ENCODE measurements around the gene CAMTA1. TPM values are rescaled to one million over a fixed set of nuclear protein-coding genes. Genes with fewer than 3 reads are reported as not detected.

Gene CAMTA1
- total RNA-seq, 1 donor from 2014 or later: 47.9 TPM

DNA sequence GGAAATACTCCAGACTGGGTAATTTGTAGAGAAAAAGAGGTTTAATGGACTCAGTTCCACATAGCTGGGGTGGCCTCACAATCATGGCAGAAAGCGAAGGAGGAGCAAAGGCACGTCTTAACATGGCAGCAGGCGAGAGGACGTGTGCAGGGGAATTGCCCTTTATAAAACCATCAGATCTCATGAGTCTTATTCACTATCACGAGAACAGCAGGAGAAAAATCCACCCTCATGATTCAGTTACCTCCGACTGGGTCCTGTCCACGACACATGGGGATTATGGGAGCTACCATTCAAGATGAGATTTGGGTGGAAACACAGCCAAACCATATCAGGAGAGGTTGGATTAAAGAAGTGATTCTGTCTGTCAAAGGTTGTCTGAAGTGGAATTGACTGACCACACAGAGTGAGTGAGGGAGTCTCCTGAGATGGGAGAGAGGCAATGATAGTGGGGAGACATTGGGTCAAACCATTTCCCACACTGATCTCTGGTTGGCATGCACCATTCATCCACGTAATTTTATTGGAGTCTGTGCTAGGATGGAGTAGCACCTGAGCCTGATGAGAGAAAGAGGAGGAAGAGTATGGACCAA, 927.6 kb downstream of the CAMTA1 start:
- Histone ChIP-seq H3K9me3 (no peaks in the 10 kb centered on the region), H3K4me1 (no peaks in the 10 kb centered on the region), H3K27ac (no peak overlapping the region), H3K27me3 (ENCODE audit: low read depth) (peaks cover 4% of the 10 kb centered on the region), H3K36me3 (no peaks in the 10 kb centered on the region), H3K4me3 (no peak overlapping the region)
- no peak for ATAC-seq
- DNase-seq: no peak
- intact Hi-C loops (cut with DNase I): no loop called here
- no peak for TF ChIP-seq CTCF (IDR thresholded peaks at IDR 0.05)

DNA sequence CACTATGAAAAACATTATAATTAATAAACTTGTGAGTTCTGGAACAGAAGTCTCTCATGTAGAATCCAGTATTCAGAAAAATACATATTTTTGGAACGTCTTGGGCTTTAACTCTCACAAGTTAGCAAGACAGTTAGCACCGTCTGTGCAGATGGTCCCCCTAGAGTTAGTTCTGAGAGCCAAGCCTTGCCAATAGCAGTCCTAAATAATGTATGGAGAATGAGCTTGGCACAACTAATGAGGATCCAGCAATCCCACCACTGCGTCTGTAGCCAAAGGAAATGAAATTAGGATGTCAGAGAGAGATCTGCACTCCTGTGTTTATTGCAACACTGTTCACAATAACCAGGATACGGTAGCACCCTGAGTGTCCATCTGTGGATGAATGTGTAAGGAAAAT, 931.3 kb downstream of the CAMTA1 start:
- Histone ChIP-seq H3K4me1 (no peaks in the 10 kb centered on the region), H3K36me3 (no peaks in the 10 kb centered on the region), H3K9me3 (no peaks in the 10 kb centered on the region), H3K27me3 (ENCODE audit: low read depth) (no peaks in the 10 kb centered on the region), H3K27ac (no peak overlapping the region), H3K4me3 (no peak overlapping the region)
- DNase-seq (no peak), ATAC-seq (no peak)
- intact Hi-C loops (cut with DNase I): no loop called here
- TF ChIP-seq CTCF (IDR thresholded peaks at IDR 0.05): no peak

GRCh38 chr1:7717748-7718368, 932.6 kb downstream of the CAMTA1 start:
- TF ChIP-seq CTCF (IDR thresholded peaks at IDR 0.05): no peak
- intact Hi-C loops (cut with DNase I): no loop called here
- Histone ChIP-seq H3K36me3 (no peaks in the 10 kb centered on the region), H3K4me1 (no peaks in the 10 kb centered on the region), H3K4me3 (no peak overlapping the region), H3K27me3 (ENCODE audit: low read depth) (no peaks in the 10 kb centered on the region), H3K27ac (no peak overlapping the region), H3K9me3 (no peaks in the 10 kb centered on the region)
- no peak for ATAC-seq
- DNase-seq: no peak

DNA sequence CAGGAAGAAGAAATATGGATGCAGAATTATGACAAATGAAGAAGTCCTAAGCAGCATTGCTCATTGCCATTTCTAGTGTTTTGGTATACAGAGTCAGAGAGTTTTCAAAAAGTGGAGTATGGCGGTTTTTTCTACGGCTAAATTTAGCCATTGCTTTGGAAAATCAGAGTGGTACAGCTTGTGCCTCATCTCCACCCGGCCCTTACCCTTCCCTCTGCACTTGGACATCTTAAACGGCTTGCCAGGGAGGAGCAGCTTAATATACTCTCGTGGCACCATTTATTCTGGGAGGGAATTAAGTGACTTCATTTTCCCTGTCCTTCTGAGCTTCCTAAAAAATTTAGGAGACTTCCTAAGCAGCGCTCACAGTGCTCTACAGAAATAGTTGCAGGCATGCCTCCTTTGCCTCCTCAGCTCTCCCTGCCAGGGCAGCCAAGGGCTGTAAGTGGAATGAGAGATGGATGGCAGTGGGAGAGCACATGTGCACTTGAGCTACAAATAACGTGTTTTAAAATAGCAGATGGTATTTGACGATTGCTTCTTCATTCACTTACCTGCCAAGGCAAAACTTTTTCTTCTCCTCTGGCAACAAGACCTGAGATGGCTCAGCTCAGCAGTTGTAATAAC, 934.3 kb downstream of the CAMTA1 start:
- TF ChIP-seq CTCF (IDR thresholded peaks at IDR 0.05): no peak
- intact Hi-C loops (cut with DNase I): no loop called here
- ATAC-seq: no peak

DNA sequence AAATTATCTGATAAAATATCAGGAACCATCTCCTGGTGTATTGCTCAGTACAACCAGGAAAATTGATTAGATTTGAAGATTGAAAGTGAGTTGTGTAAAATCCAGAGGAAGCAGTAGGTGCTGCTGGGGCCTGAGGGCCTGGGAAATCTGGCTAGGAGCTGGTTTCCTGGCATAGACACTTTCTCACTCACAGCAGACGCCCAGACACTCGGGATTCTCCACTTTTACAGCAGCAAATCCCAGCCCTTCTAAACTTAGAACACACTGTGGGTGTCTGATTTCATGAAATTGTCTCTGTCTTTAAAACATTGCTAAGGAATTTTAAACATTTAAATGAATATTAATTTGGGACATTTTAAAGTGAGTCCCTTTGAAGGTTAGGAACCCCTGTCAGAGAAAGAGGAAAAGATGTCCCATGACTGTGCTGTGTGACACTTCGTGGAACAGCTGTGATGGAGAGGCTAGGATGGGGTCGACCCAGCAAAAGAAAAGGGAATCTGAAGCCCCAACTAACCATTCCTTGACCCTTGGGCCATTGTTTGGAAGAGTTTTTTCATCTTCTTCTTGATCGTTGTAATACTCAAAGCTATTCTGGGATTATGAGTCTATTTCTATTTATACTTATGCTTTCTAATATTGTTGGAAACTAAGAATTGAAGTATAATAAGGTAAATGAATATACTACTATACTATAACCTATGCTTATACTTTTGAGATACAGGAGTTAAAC, 936.9 kb downstream of the CAMTA1 start:
- ATAC-seq: no peak
- intact Hi-C loops (cut with DNase I): no loop called here

More for the DNA sequence above, 934.3 kb downstream of the CAMTA1 start:
- Histone ChIP-seq H3K27ac (no peak overlapping the region), H3K4me1 (no peaks in the 10 kb centered on the region), H3K36me3 (no peaks in the 10 kb centered on the region), H3K4me3 (no peak overlapping the region), H3K27me3 (ENCODE audit: low read depth) (no peaks in the 10 kb centered on the region), H3K9me3 (no peaks in the 10 kb centered on the region)
- DNase-seq: no peak

More for the DNA sequence above, 936.9 kb downstream of the CAMTA1 start:
- H3K4me3 ChIP-seq: no peak overlapping the region
- peaks cover 6% of the 10 kb centered on the region for H3K4me1 ChIP-seq
- no peaks in the 10 kb centered on the region for H3K36me3 ChIP-seq
- no peaks in the 10 kb centered on the region for H3K9me3 ChIP-seq
- TF ChIP-seq CTCF (IDR thresholded peaks at IDR 0.05): no peak
- H3K27ac ChIP-seq: no peak overlapping the region
- no peaks in the 10 kb centered on the region for H3K27me3 ChIP-seq (ENCODE audit: low read depth)
- no peak for DNase-seq

All from lower lobe of right lung (tissue), 2 donors.